ENCODE results near the gene ITM2B.

GRCh38 chr13:48265217-48265815 lies 32.3 kb downstream of the ITM2B start:
- TF ChIP-seq CTCF (optimal IDR thresholded peaks at IDR 0.05 in 1 of 3, IDR thresholded peaks at IDR 0.05 in 1 of 3, conservative IDR thresholded peaks at IDR 0.05 in 1 of 3; ENCODE audit: extremely low read depth in 1 of 3, insufficient read depth in 2 of 3, low read length in 3 of 3) (no peak), EZH2 (IDR thresholded peaks at IDR 0.05; ENCODE audit: low read length) (no peak)
